Hematopoietic multipotent progenitor cell treated with erythropoietin and hydrocortisone succinate and interleukin-3 and kit ligand, for 8 days (in vitro differentiated cells): ENCODE results near the gene FBXO30.

Experiments used
- DNase-seq: peaks from one replicate; pipeline ENCODE4 v3.0.0-alpha.2; 2015

Gene FBXO30

DNA sequence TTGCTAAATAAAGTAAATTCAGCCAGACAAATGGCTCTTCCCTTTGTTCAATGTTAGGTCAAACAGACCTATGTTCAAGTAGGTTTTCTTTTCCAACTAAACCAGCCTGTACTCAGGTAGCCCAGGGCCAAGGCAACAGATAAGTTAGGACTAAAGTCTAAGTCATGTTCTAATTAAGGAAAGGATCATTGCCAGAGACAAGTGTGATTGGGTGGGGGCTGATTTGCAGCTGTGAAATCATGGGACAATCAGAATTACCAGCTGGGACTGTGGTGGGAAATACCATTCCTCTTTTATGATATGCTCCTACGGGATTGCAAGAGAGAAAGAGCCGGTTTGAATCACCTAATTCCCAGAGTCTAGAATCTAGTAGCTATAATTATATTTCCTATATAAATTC, 4.2 kb upstream of the FBXO30 start:
- no peak for DNase-seq

DNA sequence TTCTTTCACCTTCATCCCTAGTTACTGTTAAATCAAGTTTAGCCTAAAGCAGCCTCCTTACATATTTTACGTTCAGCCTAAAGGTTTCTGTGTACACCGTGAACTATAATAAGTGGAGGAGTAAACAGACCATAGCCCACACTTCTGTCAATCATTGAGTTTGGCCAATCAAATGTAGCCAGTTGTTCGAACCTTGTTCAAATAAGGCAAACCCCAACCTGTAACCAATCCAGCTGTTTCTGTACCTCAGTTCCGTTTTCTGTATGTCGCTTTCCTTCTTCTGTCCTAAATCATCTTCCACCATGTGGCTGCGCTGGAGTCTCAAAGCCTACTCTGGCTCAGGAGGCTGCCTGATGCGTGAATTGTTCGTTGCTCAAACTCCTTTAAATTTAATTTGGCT, 1.8 kb upstream of the FBXO30 start:
- no peak for DNase-seq

DNA sequence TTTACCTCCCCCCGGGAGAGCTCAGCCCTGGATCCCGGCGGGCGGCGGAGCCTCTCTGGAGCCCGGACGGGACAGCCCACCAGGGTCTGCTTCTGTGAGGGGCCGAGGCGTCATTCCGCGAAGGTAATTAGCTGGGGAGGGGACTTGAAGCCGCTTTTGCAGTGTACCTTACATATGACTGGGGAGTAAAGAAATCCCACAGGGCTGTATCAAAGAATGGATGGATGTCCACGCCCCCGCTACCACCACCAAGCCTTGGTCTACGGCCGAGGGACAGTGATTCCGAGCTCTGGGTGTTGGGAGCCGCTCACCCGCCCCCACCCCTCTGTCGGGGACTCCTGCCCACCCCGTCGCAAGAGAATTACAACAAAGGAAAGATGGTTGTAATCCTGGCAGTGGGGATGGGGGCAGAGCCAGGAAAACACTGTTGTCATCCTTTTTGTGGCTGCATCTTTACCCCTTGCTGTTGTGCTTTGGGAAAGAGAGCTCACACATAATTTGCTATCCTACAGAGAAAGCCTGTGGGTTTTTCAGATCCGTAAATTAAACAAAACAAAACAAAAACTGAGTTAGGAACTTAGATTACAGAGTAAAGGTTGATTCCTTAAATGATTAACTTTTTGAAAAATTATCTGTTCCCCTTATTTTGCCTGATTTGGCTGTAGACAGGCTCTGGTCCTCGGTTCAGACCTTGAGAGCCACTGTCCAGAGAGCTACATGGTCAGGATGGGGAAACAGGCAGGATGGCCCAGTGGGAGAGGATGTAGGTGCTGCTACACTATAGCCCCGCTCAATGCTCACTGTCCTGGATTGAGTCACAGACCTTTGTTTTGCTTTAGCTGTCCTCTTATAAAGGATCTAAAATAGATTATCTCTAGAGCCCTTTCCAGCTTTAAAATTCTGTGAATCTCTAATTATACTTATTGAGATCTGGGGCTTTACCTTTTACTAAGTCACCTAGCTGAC, 997 bp upstream of the FBXO30 start:
- DNase-seq = no peak

DNA sequence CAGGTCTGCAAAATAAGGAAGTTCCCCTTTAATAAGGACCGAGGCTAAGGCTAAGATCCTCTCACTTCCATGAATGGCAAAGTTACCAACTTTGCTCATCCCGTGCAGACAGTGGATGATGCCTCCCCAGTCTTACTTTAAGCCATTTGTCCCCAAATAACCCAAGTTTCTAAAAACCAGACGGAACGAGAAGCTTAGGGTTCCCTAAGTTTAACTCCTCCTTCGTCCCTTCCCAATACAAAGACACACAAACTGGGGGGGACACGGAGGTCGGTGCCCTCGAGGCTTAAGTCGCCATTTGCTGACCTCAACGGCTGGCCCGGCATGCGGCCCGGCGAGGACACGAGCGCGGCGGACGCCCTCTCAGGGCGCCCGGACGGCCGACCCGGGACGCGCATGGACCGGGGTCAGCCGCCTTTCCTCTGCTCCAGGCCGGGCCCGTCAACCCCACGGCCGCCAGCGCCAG, 527 bp downstream of the FBXO30 start:
- DNase-seq = peak; percentile 65

DNA sequence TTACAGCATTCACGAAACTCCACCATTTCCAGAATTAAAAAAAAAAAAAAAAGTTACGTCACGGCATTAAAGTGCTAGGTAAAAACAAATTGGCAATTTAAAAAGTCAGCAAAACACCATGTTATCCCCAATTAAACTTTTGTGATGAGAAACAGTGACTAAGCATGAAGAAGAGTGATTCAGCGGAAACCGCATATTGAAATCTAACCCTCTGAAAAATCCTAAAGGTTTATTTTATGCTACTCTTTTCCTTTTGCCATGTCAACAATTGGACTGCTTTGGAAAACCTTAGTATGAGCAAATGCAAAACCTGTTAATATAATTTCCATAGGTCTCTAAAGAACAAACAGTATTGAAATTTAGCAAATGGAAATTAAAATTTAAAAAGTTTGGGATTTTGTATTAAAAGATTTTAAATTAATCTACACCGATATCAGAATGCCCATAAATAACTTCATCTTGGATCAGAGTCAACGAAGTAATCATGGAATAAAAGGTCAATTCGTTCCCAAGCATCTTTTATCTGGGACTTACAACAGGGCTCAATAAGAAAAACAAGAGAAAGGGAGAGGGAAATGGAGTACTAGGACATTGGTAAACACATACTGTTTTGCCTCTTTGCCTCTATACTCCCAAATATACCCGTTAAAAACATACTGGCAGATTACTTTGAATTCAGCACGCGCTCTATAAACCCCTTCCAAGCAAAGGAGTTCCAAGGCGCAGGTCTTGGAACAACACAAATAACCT, 1.1 kb downstream of the FBXO30 start:
- peak; percentile 69 for DNase-seq

DNA sequence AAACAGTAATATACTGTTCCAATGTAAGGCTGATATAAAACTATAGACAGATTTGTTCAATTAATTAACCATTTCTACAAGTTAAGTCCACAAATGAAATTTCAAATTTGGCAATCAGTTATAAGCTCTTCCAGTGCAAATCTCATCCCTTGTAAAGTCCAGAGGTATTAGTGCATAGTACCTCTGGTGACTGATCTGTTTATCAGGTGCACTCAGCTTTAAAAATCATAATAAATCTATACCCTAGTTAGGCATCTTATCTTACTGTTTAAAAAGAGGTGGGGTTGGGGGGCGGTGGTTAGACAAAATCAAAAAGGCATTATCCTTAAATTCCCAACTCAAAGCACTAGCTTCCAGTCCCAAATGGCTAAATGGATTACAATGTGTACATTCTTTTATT, 2.9 kb downstream of the FBXO30 start:
- no peak for DNase-seq

DNA sequence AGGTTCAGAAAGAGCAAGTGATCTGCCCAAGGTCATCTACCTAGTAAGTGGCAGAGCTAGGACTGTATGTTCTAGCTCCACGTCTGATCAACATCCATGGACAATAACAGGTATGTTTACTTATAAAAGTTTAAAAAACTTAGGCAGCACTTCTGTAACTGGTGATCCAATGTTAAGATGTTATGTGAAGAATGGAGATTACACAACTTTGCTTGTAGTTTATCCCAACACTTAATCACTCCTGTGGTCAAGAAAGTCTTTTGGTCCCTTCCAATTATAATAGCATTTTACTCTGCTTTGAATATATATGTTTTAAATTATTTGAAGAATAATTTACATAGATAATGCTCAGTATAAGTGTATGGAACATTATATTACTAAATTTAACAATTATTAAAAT, 4.8 kb downstream of the FBXO30 start:
- no peak for DNase-seq

DNA sequence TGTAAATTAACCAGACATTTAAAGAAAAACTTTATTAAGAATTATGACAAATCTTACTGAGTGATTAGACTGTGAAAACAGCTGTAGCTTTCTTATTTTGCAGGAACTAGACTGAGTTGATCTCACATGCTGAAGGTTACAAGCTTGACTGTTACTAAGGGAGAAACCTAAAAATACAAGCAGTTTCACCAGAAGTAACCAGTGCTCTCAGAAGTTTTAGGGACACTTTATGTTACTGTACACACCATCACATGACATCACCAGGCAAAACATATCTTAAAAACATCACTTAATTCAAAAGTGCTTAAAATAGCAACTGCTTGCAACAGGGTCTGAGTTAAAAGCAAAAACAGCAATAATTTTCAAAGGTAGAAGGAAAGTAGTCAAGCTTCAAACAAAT, 5.4 kb downstream of the FBXO30 start:
- DNase-seq = no peak

DNA sequence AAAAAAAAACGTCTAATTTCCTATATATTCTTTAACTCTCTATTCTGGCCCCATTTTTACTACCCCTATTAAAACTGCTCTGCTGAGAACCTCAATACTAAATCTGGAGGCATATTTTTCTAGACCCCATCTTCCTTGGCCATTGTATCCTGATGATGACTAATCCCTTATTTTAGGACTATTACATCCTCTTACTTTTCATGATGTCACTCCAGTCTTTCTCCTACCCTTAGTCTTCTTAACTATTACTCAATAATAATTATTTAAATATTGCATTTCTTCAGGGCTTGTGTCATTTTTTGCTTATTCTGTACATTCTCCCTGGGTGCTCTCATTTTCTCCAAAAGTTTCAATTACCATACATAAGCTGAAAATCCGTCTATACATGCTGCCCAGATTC, 6.4 kb downstream of the FBXO30 start:
- DNase-seq = no peak

DNA sequence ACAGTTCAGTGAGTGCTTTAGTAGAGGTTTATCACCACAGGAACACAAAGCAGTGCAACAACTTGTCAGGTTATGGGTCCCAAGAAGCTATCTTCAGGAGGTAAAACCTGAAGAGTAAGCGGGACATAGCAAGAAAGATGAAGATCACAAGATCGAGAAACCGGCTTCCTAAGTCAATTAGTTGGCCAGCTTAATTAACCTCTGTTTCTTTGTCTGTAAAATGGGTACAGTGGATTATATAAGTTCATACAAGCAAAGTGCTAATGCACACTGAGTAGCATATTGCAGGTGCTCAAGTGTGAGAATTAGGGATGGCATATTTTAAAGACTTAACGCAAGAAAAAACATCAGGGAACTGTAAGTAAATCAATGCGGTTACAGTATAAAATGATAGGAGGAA, 12.5 kb downstream of the FBXO30 start:
- no peak for DNase-seq

DNA sequence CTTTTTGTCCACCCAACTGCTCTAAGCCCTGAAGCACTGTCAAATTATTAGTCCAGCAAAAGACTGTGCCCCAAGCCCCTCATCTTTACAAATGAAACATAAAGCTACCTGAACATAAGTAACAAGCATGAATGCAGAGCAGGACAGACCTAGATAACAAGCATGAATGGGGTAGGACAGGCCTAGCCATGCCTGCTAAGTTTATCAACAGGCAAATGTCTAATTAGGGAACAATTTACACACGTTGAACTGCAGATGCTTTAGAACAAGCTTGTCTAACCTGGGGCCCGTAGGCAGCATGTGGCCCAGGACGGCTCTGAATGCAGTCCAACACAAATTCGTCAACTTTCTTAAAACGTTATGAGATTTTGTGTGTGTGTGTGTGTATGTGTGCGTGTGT, 13.6 kb downstream of the FBXO30 start:
- DNase-seq = no peak

DNA sequence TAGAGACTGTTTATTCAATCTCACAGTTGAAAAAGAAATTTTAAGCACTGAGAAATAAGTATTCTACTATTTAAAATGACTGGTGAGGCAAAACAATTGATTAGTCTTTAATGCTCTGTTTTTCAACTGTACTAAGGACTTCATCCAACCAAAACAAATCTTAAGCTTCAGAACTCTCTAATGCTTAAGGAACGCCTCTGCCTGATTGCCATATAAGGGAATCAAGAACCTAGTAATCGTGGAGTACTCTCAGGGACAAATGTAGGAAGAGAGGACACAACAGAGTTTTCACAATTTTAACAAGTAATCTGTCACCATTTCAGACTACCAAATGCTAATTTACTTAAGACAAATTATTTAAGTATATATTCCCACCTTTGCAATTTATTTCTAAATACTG, 16.1 kb downstream of the FBXO30 start:
- DNase-seq = no peak

DNA sequence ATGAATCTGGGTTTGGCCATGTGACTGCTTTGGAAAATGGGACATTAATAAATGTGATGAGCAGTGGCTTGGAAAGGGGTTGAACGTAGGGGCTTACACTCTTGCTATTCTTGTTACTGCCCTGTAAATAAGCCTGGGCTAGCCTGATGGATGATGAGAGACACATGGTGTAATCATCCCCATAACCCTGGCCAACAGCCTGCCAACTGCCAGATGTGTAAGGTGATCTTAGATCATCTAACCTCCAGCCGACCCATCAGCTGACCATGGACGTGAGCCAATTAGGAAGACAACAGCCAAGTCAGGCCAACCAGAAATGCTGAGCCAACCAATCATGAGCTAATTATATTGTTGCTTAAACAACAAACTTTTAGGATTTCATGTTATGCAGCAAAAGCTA, 25.2 kb downstream of the FBXO30 start:
- peak; percentile 14 for DNase-seq

DNA sequence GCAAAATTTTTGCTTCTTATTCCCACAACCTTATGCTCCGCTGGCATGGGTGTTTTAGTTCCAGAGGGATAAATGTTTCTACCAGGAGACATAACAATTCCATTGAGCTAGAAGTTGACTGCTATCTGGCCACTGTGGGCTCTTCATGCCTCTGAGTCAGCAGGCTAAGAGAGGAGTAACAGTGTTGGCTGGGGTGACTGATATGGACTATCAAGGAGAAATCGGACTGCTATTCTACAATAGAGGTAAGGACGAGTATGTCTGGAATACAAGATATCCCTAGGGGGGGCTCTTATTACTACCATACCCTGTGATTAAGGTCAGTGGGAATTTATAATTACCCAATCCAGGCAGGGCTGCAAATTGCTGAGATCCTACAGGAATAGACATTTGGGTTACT, 26.9 kb downstream of the FBXO30 start:
- no peak for DNase-seq

DNA sequence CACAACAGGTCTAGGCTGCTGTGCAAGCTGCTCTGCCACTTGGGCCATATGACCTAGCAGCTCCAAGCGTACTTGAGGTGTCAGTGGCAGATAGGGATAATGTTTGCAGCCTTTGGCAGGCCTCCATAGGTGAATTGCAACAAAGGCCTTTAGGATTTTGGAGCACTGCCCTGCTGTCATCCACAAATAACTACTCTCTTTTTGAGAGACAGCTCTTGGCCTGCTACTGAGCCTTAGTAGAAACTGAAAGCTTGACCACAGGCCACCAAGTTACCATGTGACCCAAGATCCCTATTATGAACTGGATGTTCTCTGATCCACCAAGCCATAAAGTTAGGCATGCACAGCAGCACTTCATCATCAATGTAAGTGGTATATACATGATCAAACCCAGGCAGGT, 29.9 kb downstream of the FBXO30 start:
- DNase-seq = no peak

DNA sequence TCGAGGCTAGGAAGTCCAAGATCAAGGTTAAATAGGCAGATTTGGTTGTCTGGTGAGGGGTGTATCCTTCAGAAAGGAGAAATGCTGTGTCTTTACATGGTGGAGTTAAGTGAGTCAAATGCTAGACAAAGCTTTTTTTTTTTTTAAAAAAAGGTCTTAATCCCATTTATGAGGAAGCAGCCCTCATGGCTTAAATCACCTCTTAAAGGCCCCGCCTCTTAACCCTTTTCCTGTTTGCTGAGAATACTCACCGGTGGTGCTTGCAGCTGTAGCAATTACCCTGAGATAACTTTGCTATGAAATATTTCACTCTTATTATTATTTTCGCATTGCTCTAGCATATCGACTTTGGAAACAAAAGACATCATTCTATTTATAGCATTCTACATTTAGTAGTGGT, 30.8 kb downstream of the FBXO30 start:
- DNase-seq = no peak

DNA sequence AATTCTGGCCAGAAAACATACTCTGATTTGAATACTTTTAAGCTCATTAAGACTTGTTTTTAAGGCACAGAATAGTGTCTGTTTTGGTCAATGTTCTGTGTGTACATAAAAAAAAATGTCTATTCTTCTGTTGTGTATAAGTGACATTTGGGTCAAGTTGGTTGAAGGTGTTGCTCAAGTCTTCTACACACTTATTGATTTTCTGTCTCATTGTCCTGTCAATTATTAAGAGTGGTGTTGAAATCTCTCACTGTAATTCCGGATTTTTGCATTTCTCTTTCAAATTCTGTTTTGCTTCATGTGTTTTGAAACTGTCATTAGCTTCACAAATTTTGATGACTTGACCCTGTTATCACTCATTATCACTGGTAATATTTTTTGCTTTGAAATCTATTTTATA, 41.7 kb downstream of the FBXO30 start:
- no peak for DNase-seq

DNA sequence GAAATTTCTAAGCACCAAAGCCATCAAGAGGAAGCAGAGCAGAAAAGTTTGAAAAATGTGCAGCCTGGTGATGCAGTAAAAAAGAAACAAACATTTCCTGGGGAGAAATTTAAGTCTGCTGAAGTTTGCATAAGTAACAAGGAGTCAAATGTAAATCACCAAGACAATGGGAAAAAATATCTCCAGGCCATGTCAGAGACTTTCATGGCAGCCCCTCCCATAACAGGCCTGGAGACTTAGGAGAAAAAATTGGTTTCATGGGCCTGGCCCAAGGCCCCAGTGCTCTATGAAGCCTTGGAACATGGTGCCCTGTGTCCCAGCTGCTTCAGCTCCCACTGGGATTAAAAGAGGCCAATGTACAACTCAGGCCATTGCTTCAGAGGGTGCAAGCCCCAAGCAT, 49.1 kb downstream of the FBXO30 start:
- no peak for DNase-seq

DNA sequence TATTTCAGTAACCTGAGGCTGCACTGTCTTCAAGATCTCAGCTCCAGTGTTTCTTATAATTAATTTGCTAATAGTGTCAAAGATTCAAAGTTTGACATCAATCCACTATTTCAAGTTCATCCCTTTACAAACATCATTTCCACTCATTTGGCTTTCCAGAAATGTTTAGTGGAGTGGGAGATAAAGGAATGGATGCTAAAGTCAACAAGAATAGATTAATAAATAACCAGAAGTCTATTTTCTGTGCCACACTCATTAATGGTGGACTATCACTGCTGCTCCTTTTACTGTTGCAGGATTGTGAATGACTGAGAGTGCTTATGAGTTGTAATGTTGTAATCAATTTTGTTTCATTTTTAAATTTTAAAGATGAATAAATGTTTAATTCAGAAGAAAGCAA, 50.9 kb downstream of the FBXO30 start:
- no peak for DNase-seq

DNA sequence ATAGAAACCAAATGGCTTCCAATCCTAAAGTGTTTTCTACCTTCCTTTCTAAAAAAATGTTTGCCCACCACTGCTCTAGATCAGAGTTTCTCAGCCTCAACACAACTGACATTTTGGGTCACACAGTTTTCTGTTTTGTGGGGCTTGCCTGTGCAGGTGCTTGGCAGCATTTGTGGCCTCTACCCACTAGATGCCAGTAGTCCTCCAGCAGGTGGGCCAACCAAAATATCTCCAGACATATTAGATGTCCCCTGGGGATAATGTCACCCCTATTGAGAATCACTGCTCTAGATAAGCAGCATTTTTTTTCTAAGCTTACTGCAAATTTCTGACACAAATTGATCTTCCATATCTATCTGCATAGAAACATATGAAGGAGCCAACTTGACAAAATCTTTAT, 53.0 kb downstream of the FBXO30 start:
- DNase-seq = no peak

DNA sequence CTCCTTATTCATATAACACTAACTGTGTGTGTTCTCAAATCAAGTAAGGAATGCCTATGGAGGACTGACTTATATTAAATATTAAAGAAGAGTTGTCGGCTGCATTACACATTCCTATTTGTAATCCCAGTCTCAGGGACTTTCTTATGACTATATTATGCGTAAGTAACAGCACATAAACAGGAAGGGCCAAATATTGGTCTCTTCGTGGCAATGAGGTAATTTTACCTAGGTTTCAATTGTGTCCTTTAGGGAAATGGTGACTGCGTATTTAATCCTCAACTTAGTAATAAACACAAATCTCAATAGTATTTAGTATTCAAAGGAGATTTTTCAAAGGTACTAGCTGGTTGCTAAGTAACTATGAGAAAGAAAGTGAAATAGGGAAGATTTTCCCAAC, 56.5 kb downstream of the FBXO30 start:
- DNase-seq = no peak

DNA sequence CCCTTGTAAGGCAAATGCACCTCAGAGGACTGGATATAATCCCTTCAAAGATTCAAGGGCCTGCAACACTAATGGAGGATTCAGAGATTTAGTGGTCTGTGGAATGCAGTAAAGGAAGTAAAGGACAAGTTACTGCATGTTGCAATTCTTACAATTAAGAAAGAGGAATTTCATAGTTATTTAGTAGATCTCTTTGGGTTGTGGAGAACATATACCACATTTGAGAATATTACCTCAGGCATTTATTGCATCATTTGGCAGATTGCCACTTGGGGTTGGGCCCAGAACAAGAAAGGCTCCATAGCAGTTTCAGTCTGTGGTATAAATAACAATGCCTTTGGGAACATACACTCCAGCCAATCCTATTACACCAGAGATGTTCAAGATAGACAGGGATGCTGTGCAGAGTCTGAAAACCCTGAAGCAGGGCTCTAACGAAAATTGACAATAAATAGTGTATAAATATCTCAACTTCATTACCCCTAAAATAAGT, 58.4 kb downstream of the FBXO30 start:
- peak; percentile 46 for DNase-seq

DNA sequence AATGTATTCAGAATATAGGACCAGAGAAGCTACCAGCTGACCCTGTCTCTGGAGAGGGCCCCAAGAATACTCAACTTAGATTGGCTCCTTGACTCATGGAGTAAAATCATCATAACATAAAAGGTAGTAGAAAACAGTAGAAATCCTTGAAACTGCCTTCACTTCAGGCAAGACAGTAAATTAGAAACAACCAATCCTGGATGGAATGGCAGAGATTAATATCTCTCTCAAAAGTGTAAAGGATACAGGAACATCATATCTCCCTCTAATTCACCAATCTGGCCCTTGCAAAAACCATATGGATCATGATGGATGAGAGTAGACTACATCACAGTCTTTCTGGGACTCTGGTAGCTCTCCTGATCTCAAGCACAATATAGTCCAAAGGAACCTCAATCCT, 58.9 kb downstream of the FBXO30 start:
- DNase-seq = no peak

DNA sequence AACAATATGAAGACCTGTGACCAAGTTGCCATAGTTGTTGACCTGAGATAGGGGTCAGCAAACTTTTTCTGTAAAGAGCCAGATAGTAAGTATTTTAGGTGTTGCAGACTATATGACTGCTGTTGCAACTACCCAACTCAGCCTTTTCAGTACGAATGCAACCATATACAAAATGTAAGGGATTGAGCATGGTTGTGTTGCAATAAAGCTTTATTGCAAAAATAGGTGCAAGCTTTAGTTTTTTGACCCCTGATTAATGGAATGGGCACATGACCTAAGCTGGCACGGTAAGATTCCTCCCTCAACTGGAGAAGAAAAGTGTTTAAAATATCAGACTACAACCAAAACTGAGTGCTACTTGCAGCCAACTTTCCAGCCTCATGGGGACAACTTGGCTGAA, 62.0 kb downstream of the FBXO30 start:
- no peak for DNase-seq
